Measurements from ENCODE around the gene ABI3BP.

ABI3BP gene

GRCh38 chr3:100776097-100776729, 217.0 kb downstream of the ABI3BP start:
- no peak for TF ChIP-seq CTCF (conservative IDR thresholded peaks at IDR 0.05; ENCODE audit: low read depth, low read length)
- H3K4me3 ChIP-seq (ENCODE audit: low read length): no peak overlapping the region
- DNase-seq (ENCODE audit: low read depth): no peak

DNA sequence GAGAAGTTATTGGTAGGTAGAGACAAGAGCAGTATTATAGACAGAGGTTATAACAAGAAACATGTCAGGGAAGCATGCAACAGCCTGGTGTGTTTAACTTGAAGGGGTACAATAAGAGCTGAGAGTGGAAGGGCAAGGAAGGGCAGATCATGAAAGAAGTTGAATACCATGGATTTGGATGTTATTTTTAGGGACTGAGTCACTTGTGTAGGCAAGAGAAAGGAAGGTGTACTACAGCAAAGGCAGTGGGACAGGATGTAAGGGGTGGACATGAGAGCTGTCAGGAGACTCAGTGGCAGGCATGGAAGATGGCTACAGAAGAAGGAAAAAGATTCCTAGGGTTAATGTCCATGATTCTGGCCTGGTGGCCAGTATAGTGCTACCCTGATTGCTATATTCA, 217.6 kb downstream of the ABI3BP start:
- no peak for DNase-seq (ENCODE audit: low read depth)
- no peak overlapping the region for H3K4me3 ChIP-seq (ENCODE audit: low read length)
- TF ChIP-seq CTCF (conservative IDR thresholded peaks at IDR 0.05; ENCODE audit: low read depth, low read length): no peak

GRCh38 chr3:100775226-100775625, 218.0 kb downstream of the ABI3BP start:
- TF ChIP-seq CTCF (conservative IDR thresholded peaks at IDR 0.05; ENCODE audit: low read depth, low read length): no peak
- DNase-seq (ENCODE audit: low read depth): no peak
- H3K4me3 ChIP-seq (ENCODE audit: low read length): no peak overlapping the region

GRCh38 chr3:100769693-100770092, 223.5 kb downstream of the ABI3BP start:
- no peak for TF ChIP-seq CTCF (conservative IDR thresholded peaks at IDR 0.05; ENCODE audit: low read depth, low read length)
- H3K4me3 ChIP-seq (ENCODE audit: low read length): no peak overlapping the region
- no peak for DNase-seq (ENCODE audit: low read depth)

- DNase-seq (ENCODE audit: low read depth): no peak
- no peak overlapping the region for H3K4me3 ChIP-seq (ENCODE audit: low read length)
- no peak for TF ChIP-seq CTCF (conservative IDR thresholded peaks at IDR 0.05; ENCODE audit: low read depth, low read length)
Observed at GRCh38 chr3:100766069-100766468, 227.2 kb downstream of the ABI3BP start.

- no peak for DNase-seq (ENCODE audit: low read depth)
- TF ChIP-seq CTCF (conservative IDR thresholded peaks at IDR 0.05; ENCODE audit: low read depth, low read length): no peak
Observed at GRCh38 chr3:100765437-100765975, 227.7 kb downstream of the ABI3BP start.

DNA sequence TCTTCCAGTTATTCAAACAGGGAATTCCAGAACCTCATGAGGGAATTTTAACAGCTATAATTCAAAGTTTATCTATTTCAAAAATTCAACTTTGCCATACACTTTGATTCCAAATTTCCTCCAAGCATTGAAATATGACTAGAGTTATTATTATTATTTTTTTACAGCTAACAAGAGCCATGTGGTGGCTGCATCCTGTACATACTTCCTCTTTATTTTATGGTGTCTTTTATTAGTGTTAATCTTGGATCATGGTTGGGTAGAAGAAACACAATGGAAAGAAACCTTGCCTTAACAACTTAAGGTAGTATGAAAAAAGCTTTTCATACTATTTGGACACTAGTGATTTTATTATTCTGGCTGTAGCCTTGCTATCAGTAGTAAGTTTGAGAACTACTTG, 231.3 kb downstream of the ABI3BP start:
- no peak for TF ChIP-seq CTCF (conservative IDR thresholded peaks at IDR 0.05; ENCODE audit: low read depth, low read length)
- no peak for DNase-seq (ENCODE audit: low read depth)

More at GRCh38 chr3:100765437-100765975, 227.7 kb downstream of the ABI3BP start:
- H3K4me3 ChIP-seq (ENCODE audit: low read length): no peak overlapping the region

More for the DNA sequence above, 231.3 kb downstream of the ABI3BP start:
- no peak overlapping the region for H3K4me3 ChIP-seq (ENCODE audit: low read length)

All from retinal pigment epithelial cell (primary cell).